K562 (cell line): ENCODE data around the gene CMSS1. TPM values are rescaled to one million over a fixed set of nuclear protein-coding genes. Genes with fewer than 3 reads are reported as not detected.

Source experiments
- ATAC-seq: fragments of 200-7000 bp; cut with Tn5 transposase; 3 replicates; pipeline ENCODE4 v1.9.1; 2020; ENCODE audit warnings: moderate library complexity
- BruUV-seq: library from RNA; stranded (reverse); fragments of 400-500 nt; replicated peaks from 2 replicates; lab custom pipeline; 2021; lab: Mats Ljungman, UMichigan
- CTCF ChIA-PET: fragments of 300-600 bp; formaldehyde crosslinking; extraction: SDS; loops from one replicate; lab custom pipeline; 2021; ENCODE audit warnings: low intra/inter-chr PET ratio; lab: Yijun Ruan, JAX
- POLR2A ChIA-PET: fragments of 300-600, 350-650 bp; sonication (Branson Sonifier 250); formaldehyde crosslinking; extraction: SDS; loops from one replicate; lab custom pipeline; 2021; ENCODE audit warnings: antibody characterized with exemption, inconsistent platforms; lab: Yijun Ruan, JAX
- DNase-seq, 4 experiments: peaks; one replicate each; pipeline versions ENCODE4 v3.0.0 to v3.0.0-alpha.2; 2011 to 2018; ENCODE audit warnings: low spot score in 3 of 4, mixed read lengths in 3 of 4; ENCODE audit errors: extremely low read depth in 1 of 4
- FAIRE-seq: peaks from 2 replicates; lab custom pipeline; 2011; peaks lifted over from hg19 to GRCh38; lab: Jason Lieb, UNC
- H2AFZ ChIP-seq: 2 replicates; pipeline ENCODE4 v1.6.0; 2011; ENCODE audit warnings: low read depth, low read length, control low read depth, inconsistent platforms
- H3K27ac ChIP-seq: fragments of 200-600 bp; 3 replicates; pipeline ENCODE4 v1.8.0; 2011; ENCODE audit warnings: low read depth, mild to moderate bottlenecking, control low read depth, inconsistent platforms, low read length, moderate library complexity, mixed read lengths; ENCODE audit errors: extremely low read depth
- H3K27me3 ChIP-seq, 2 experiments: fragments of 300-600 bp in 1 of 2; 2 replicates in 1 of 2; 3 replicates in 1 of 2; pipeline versions ENCODE4 v1.6.0 to v1.8.0; 2011; ENCODE audit warnings: inconsistent platforms in 2 of 2, low read length in 2 of 2, mild to moderate bottlenecking in 1 of 2, mixed read lengths in 1 of 2, moderate library complexity in 1 of 2; ENCODE audit not compliant: control insufficient read depth in 2 of 2, insufficient read depth in 2 of 2
- H3K36me3 ChIP-seq: fragments of 300-600 bp; 3 replicates; pipeline ENCODE4 v1.8.0; 2011; ENCODE audit warnings: mild to moderate bottlenecking, low read length, inconsistent platforms; ENCODE audit not compliant: control insufficient read depth, insufficient read depth
- H3K4me1 ChIP-seq, 2 experiments: fragments of 200-600 bp in 1 of 2; replicated peaks in 1 of 2; 2 replicates in 1 of 2; 3 replicates in 1 of 2; pipeline versions ENCODE4 v1.5.1 to v1.8.0; 2011; ENCODE audit warnings: inconsistent platforms in 2 of 2, low read length in 2 of 2, mild to moderate bottlenecking in 1 of 2, mixed read lengths in 1 of 2, moderate library complexity in 1 of 2; ENCODE audit not compliant: control insufficient read depth in 2 of 2, insufficient read depth in 2 of 2
- H3K4me2 ChIP-seq: 2 replicates; pipeline ENCODE4 v1.6.1; 2011; ENCODE audit warnings: low read length, control low read depth, inconsistent platforms, mixed read lengths; ENCODE audit not compliant: insufficient read depth
- H3K4me3 ChIP-seq: fragments of 200-600 bp; sonication (generic), shearing (Covaris generic); 2 replicates; pipeline ENCODE4 v1.5.1; 2016; ENCODE audit warnings: control low read depth, inconsistent platforms
- H3K79me2 ChIP-seq: fragments of 200-600 bp; 3 replicates; pipeline ENCODE4 v1.8.0; 2011; ENCODE audit warnings: low read length, inconsistent platforms; ENCODE audit not compliant: control insufficient read depth, insufficient read depth
- H3K9ac ChIP-seq, 2 experiments: 2 replicates each; pipeline versions ENCODE4 v1.6.0 to v1.6.1; 2011; ENCODE audit warnings: low read depth in 2 of 2, low read length in 2 of 2, control low read depth in 1 of 2, inconsistent platforms in 1 of 2, mild to moderate bottlenecking in 1 of 2, mixed read lengths in 1 of 2; ENCODE audit not compliant: insufficient read depth in 1 of 2
- H3K9me1 ChIP-seq: one replicate; pipeline ENCODE4 v1.6.0; 2011; ENCODE audit warnings: inconsistent platforms, mild to moderate bottlenecking, low read length, moderate library complexity; ENCODE audit not compliant: control insufficient read depth, insufficient read depth
- H3K9me3 ChIP-seq: replicated peaks from 2 replicates; pipeline ENCODE4 v1.5.1; 2011; ENCODE audit warnings: low read depth, low read length, inconsistent platforms; ENCODE audit not compliant: control insufficient read depth, insufficient read depth
- H4K20me1 ChIP-seq: replicated peaks from 2 replicates; pipeline ENCODE4 v1.6.1; 2011; ENCODE audit warnings: low read length, inconsistent platforms, mixed read lengths; ENCODE audit not compliant: control insufficient read depth, insufficient read depth
- BDP1 ChIP-seq: IDR thresholded peaks from 3 replicates; pipeline ENCODE4 v1.6.1; 2011; ENCODE audit not compliant: insufficient read length, insufficient read depth
- BRCA1 ChIP-seq, 2 experiments: fragments of 450-650 bp in 1 of 2; sonication (generic) in 1 of 2; formaldehyde crosslinking in 1 of 2; IDR thresholded peaks; 2 replicates each; pipeline versions ENCODE4 v1.5.0 to v1.6.1; 2017 to 2020; ENCODE audit warnings: mild to moderate bottlenecking in 1 of 2, missing genetic modification reagents in 1 of 2
- EGR1 ChIP-seq: fragments of 450-650 bp; conservative IDR thresholded peaks from 2 replicates; pipeline ENCODE4 v1.6.1; 2017; ENCODE audit warnings: mild to moderate bottlenecking
- GMEB1 ChIP-seq: fragments of 250-450 bp; sonication (Bioruptor Pico); IDR thresholded peaks from 2 replicates; pipeline ENCODE4 v1.4.0; 2020; ENCODE audit warnings: mild to moderate bottlenecking
- GTF2F1 ChIP-seq: IDR thresholded peaks from 2 replicates; pipeline ENCODE4 v1.6.1; 2011; ENCODE audit warnings: low read depth, low read length, improper control_type of control experiment
- MBD2 ChIP-seq: sonication (generic); IDR thresholded peaks from 2 replicates; pipeline ENCODE4 v1.6.1; 2016; ENCODE audit warnings: low read depth, borderline replicate concordance
- MEF2A ChIP-seq: IDR thresholded peaks from 2 replicates; pipeline ENCODE4 v1.6.1; 2011; ENCODE audit warnings: low read depth, mild to moderate bottlenecking, low read length, moderate library complexity; ENCODE audit not compliant: control insufficient read depth
- NFE2 ChIP-seq: IDR thresholded peaks from 2 replicates; pipeline ENCODE4 v1.6.1; 2014; ENCODE audit warnings: antibody characterized with exemption, low read depth
- PPARD ChIP-seq: fragments of 250-450 bp; sonication (Bioruptor Pico); IDR thresholded peaks from 2 replicates; pipeline ENCODE4 v1.8.0; 2022; ENCODE audit warnings: inconsistent platforms, mild to moderate bottlenecking, moderate library complexity
- RBM34 ChIP-seq: fragments of 200-400 bp; formaldehyde crosslinking; IDR thresholded peaks from 2 replicates; pipeline ENCODE4 v1.6.1; 2018; ENCODE audit warnings: low read length, borderline replicate concordance; ENCODE audit not compliant: insufficient read depth
- RFX5 ChIP-seq: IDR thresholded peaks from 2 replicates; pipeline ENCODE4 v1.6.1; 2011; ENCODE audit warnings: low read depth, mild to moderate bottlenecking, improper control_type of control experiment, low read length
- SMARCE1 ChIP-seq: fragments of 450-650 bp; IDR thresholded peaks from 2 replicates; pipeline ENCODE4 v1.7.1; 2016; ENCODE audit warnings: mild to moderate bottlenecking
- U2AF2 ChIP-seq: fragments of 200-400 bp; formaldehyde crosslinking; optimal IDR thresholded peaks from 2 replicates; pipeline ENCODE3; 2017; ENCODE audit warnings: low read depth, mild to moderate bottlenecking, low read length
- ZFX ChIP-seq: sonication (generic); formaldehyde crosslinking; IDR thresholded peaks from 2 replicates; pipeline ENCODE4 v1.8.0; 2022; ENCODE audit warnings: mild to moderate bottlenecking, missing genetic modification reagents, moderate library complexity
- ZNF766 ChIP-seq: fragments of 200-800 bp; sonication (Bioruptor generic); conservative IDR thresholded peaks from 2 replicates; pipeline ENCODE4 v1.6.1; 2016; ENCODE audit warnings: missing genetic modification characterization, missing compliant biosample characterization
- in situ Hi-C: fragments of 300-500 bp; cut with MboI; formaldehyde crosslinking; loops from 4 replicates; pipeline ENCODE4 v1.15.0; 2018; ENCODE audit warnings: inconsistent platforms, mixed read lengths
- intact Hi-C: fragments of 100-400 bp; cut with micrococcal nuclease; formaldehyde crosslinking; loops from 2 replicates; pipeline ENCODE4 v1.14.2; 2022
- polyA plus RNA-seq, 8 experiments: library from polyadenylated mRNA; depleted of rRNA in 4 of 8; stranded (reverse) in 5 of 8; unstranded in 3 of 8; fragments of >200 nt; fragmentation: Nextera tagmentation in 2 of 8; fragmentation: Illumina TruSeq in 1 of 8; extraction: Ambion mirVana in 2 of 8; extraction: Trizol in 1 of 8; gene quantifications; 2 replicates each; pipeline versions ENCODE4 v1.2.1 to v1.2.3, GENCODE V29; 2011 to 2014; ENCODE audit warnings: inconsistent platforms in 1 of 8, missing spikeins in 1 of 8
- total RNA-seq, 7 experiments: library from RNA; depleted of rRNA in 6 of 7; stranded (reverse); fragments of >200 nt in 6 of 7; fragmentation: Illumina TruSeq in 2 of 7; extraction: Trizol in 2 of 7; gene quantifications; 2 replicates each; pipeline versions ENCODE4 v1.2.1 to v1.2.3, GENCODE V29; 2011 to 2021; ENCODE audit warnings: low replicate concordance in 1 of 7

Gene CMSS1
- total and polyA plus RNA-seq, 9 of the 15 experiments (the other 6 are each of a cell fraction or from before 2014, with no cell fraction given) = 46.9 to 109 (median 72.3) TPM

DNA sequence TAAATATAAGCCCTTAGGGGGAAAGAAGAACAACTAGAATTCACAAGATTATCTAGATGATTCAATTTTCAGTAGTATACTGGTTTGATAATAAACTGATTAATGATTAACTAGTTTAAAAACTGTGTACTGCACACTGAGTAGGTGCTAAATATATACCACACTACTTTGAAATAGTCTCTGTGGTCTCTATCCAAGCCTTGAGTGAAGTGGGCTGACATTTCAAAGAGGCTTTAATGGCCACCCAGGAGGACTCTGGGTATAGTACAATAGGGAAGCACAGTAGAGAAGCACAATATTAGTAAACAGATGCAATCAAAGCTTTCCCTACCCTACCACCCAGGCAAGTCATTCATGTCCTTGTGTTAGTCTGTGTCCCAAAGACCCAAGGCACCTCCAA is 249.9 kb downstream of the CMSS1 start:
- no peak for ATAC-seq
- in situ Hi-C loops = loop anchor here (25.0 kb wide), 1 partner anchor 230 kb away; no protein-coding TSS in a partner anchor

More for the DNA sequence above, 249.9 kb downstream of the CMSS1 start:
- Histone ChIP-seq H4K20me1 (no peaks in the 10 kb centered on the region), H3K4me3 (no peak overlapping the region), H3K27ac (no peak overlapping the region), H3K79me2 (no peaks in the 10 kb centered on the region; the same call in 2 of the 3 replicates), H3K9me3 (no peaks in the 10 kb centered on the region), H3K9ac (no peak overlapping the region), H3K4me2 (no peak overlapping the region), H3K36me3 (no peaks in the 10 kb centered on the region), H3K27me3 (no peaks in the 10 kb centered on the region), H3K9me1 (no peaks in the 10 kb centered on the region), H3K4me1 (peaks cover 2 to 3% of the 10 kb centered on the region in 2 experiments; a peak in 1 of 5 replicates), H2AFZ (no peak overlapping the region)
- intact Hi-C loops = loop anchor here (10.0 kb wide), 1 partner anchor 63 kb away; no protein-coding TSS in a partner anchor
- FAIRE-seq = no peak
- no TSS peak for BruUV-seq
- no peak for DNase-seq
- TF ChIP-seq PPARD (CRISPR knock-in tag) (no peak), EGR1 (no peak), NFE2 (no peak), SMARCE1 (no peak), RBM34 (no peak), RFX5 (no peak), BRCA1 (IDR thresholded peaks at IDR 0.05) (no peak), BRCA1 (CRISPR knock-in tag; IDR thresholded peaks at IDR 0.05) (no peak), ZFX (CRISPR knock-in tag) (no peak), GMEB1 (CRISPR knock-in tag) (no peak), MBD2 (no peak), U2AF2 (no peak), MEF2A (no peak), ZNF766 (CRISPR knock-in tag) (no peak), GTF2F1 (no peak), BDP1 (no peak)
- ChIA-PET CTCF (interaction anchor here (1.1 kb wide), 1 partner anchor 186 kb away, joined by 4 read pairs; no protein-coding TSS in a partner anchor), POLR2A (no interaction called here)
